Uterus (tissue), 4 donors: ENCODE measurements around the gene MIPOL1. TPM values are rescaled to one million over a fixed set of nuclear protein-coding genes. Genes with fewer than 3 reads are reported as not detected.

Experiments
- DNase-seq, 2 donors: peaks; one replicate each; pipeline ENCODE4 v3.0.0-alpha.2; 2019 to 2020
- H3K27ac ChIP-seq, 2 donors: fragments of 200-600 bp; sonication (generic); 1 replicate in 1 of 2; 2 replicates in 1 of 2; pipeline ENCODE4 v1.5.1; 2016 to 2018
- H3K27me3 ChIP-seq, 2 donors: fragments of 200-600 bp; sonication (generic); one replicate each; pipeline ENCODE4 v1.5.1; 2018 to 2019; ENCODE audit warnings: control low read depth in 1 of 2
- H3K36me3 ChIP-seq, 2 donors: fragments of 200-600 bp; sonication (generic); one replicate each; pipeline ENCODE4 v1.5.1; 2019; ENCODE audit warnings: control low read depth in 1 of 2
- H3K4me1 ChIP-seq, 2 donors: fragments of 200-600 bp; sonication (generic); one replicate each; pipeline ENCODE4 v1.5.1; 2018 to 2019; ENCODE audit warnings: control low read depth in 1 of 2
- H3K4me3 ChIP-seq, 2 donors: fragments of 200-600 bp; sonication (generic); 1 replicate in 1 of 2; 2 replicates in 1 of 2; pipeline ENCODE4 v1.5.1; 2018 to 2019; ENCODE audit warnings: mild to moderate bottlenecking in 1 of 2
- H3K9me3 ChIP-seq, 2 donors: fragments of 200-600 bp; sonication (generic); one replicate each; pipeline ENCODE4 v1.5.1; 2019; ENCODE audit warnings: control low read depth in 1 of 2
- POLR2A ChIP-seq, 2 donors: fragments of 450-650 bp; IDR thresholded peaks; one replicate each; pipeline ENCODE4 v1.6.1; 2016; ENCODE audit warnings: antibody characterized with exemption in 2 of 2, mild to moderate bottlenecking in 1 of 2, moderate library complexity in 1 of 2
- intact Hi-C: fragments of 100-400 bp; cut with DNase I; formaldehyde crosslinking; loops from one replicate; pipeline ENCODE4 v1.15.1; 2023; ENCODE audit warnings: low total_unique reads
- total RNA-seq, 4 donors: library from RNA; depleted of rRNA in 3 of 4; stranded (reverse); fragments of >200 nt in 3 of 4; gene quantifications; one replicate each; pipeline versions ENCODE4 v1.1.0 to v1.2.4, GENCODE V29; 2014 to 2023
- TF ChIP-seq, protein P1 (sequence below), 4 experiments: fragments of 200-600 bp in 2 of 4; fragments of 450-650 bp in 2 of 4; sonication (generic) in 2 of 4; IDR thresholded peaks; one replicate each; pipeline ENCODE4 v1.5.1; 2016 to 2019; ENCODE audit warnings: antibody characterized with exemption in 4 of 4, mild to moderate bottlenecking in 2 of 4, moderate library complexity in 1 of 4
- donor health status: DM: yes; HTN: yes; CAD: no.

The MIPOL1 gene
- total RNA-seq, 4 donors from 2014 or later, result 22.8 to 52.1 (median 39.4) TPM

DNA sequence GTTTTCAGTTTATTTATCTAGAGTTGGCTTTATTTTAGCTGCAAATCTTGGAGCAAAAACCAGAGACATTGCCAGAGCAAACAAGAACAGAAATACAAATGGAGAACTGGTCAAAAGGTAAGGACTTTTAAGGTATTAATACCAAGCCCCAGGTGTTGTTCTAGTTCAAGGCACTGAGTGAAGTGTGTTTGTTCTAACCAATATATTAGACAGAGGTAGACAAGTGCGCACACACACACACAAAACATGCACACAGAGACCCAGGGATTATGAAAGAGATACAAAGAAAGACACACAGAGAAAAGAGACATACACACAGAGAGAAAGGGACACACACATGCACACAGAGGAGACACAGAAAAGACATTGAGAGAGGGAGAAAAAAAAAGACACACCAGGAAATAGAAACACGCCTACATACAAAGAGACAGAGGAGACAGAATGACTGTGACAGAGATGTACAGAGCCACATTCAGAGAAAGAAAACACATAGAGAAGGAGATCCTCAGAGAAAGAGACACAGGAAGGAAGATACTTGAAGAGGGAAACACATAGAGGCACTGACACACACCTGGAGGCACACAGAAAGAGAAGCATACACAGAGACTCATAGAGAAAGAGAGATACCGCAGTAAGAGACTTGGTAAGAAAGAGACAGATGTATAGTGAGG is 50.2 kb downstream of the MIPOL1 start:
- intact Hi-C loops, result no loop called here
- H3K4me1 ChIP-seq, result no peaks in the 10 kb centered on the region
- H3K27me3 ChIP-seq, result no peaks in the 10 kb centered on the region
- no peak overlapping the region for H3K4me3 ChIP-seq
- no peaks in the 10 kb centered on the region for H3K36me3 ChIP-seq
- no peaks in the 10 kb centered on the region for H3K9me3 ChIP-seq
- no peak overlapping the region for H3K27ac ChIP-seq
- no peak for TF ChIP-seq POLR2A (IDR thresholded peaks at IDR 0.05)
- TF ChIP-seq, protein P1, sequence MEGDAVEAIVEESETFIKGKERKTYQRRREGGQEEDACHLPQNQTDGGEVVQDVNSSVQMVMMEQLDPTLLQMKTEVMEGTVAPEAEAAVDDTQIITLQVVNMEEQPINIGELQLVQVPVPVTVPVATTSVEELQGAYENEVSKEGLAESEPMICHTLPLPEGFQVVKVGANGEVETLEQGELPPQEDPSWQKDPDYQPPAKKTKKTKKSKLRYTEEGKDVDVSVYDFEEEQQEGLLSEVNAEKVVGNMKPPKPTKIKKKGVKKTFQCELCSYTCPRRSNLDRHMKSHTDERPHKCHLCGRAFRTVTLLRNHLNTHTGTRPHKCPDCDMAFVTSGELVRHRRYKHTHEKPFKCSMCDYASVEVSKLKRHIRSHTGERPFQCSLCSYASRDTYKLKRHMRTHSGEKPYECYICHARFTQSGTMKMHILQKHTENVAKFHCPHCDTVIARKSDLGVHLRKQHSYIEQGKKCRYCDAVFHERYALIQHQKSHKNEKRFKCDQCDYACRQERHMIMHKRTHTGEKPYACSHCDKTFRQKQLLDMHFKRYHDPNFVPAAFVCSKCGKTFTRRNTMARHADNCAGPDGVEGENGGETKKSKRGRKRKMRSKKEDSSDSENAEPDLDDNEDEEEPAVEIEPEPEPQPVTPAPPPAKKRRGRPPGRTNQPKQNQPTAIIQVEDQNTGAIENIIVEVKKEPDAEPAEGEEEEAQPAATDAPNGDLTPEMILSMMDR (IDR thresholded peaks at IDR 0.05), result no peak
- DNase-seq, result no peak

GRCh38 chr14:37251775-37252174 is 54.0 kb downstream of the MIPOL1 start:
- H3K27ac ChIP-seq, result no peak overlapping the region
- DNase-seq, result no peak
- H3K4me1 ChIP-seq, result no peaks in the 10 kb centered on the region
- H3K9me3 ChIP-seq, result no peaks in the 10 kb centered on the region
- TF ChIP-seq, protein P1 (IDR thresholded peaks at IDR 0.05), result no peak
- no peak for TF ChIP-seq POLR2A (IDR thresholded peaks at IDR 0.05)
- no peak overlapping the region for H3K4me3 ChIP-seq
- intact Hi-C loops, result no loop called here
- no peaks in the 10 kb centered on the region for H3K36me3 ChIP-seq
- H3K27me3 ChIP-seq, result no peaks in the 10 kb centered on the region

GRCh38 chr14:37252434-37252833 is 54.7 kb downstream of the MIPOL1 start:
- no peak for DNase-seq

GRCh38 chr14:37253905-37254304 is 56.2 kb downstream of the MIPOL1 start:
- DNase-seq, result no peak
- intact Hi-C loops, result no loop called here
- no peaks in the 10 kb centered on the region for H3K36me3 ChIP-seq
- TF ChIP-seq, protein P1 (IDR thresholded peaks at IDR 0.05), result no peak
- TF ChIP-seq POLR2A (IDR thresholded peaks at IDR 0.05), result no peak
- H3K4me3 ChIP-seq, result no peak overlapping the region
- no peaks in the 10 kb centered on the region for H3K9me3 ChIP-seq
- H3K27ac ChIP-seq, result no peak overlapping the region
- H3K27me3 ChIP-seq, result no peaks in the 10 kb centered on the region
- no peaks in the 10 kb centered on the region for H3K4me1 ChIP-seq

More at GRCh38 chr14:37252434-37252833, 54.7 kb downstream of the MIPOL1 start:
- Histone ChIP-seq H3K27ac (no peak overlapping the region), H3K9me3 (no peaks in the 10 kb centered on the region), H3K4me1 (no peaks in the 10 kb centered on the region), H3K27me3 (no peaks in the 10 kb centered on the region), H3K4me3 (no peak overlapping the region), H3K36me3 (no peaks in the 10 kb centered on the region)
- intact Hi-C loops, result no loop called here
- no peak for TF ChIP-seq POLR2A (IDR thresholded peaks at IDR 0.05)
- TF ChIP-seq, protein P1 (IDR thresholded peaks at IDR 0.05), result no peak

DNA sequence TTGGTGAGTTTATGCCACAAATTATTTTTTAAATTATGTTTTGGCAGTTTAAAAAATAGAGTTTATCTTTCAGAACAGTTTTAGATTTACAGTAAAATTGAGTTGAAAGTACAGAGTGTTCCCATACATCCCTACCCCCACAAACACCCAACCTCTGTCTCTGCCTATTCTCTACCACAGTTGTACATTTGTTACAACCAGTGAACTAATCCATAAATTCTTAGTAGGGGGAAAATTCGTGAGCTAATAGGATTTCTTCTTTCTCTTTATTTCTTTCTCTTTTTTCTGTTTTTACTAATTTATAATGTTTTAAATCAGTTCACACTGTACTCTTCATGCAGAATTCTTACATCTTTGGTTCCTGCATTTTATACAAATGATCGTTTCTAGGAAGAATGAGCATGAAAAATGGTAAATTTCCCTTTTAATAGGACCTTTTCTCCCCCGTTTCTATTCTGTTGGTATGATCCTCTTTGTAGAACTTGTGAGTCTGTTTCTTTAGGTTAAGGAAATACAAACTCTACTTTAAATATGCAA is 56.7 kb downstream of the MIPOL1 start:
- H3K9me3 ChIP-seq, result no peaks in the 10 kb centered on the region
- no peaks in the 10 kb centered on the region for H3K4me1 ChIP-seq
- intact Hi-C loops, result no loop called here
- no peak for DNase-seq
- H3K27ac ChIP-seq, result no peak overlapping the region
- no peaks in the 10 kb centered on the region for H3K36me3 ChIP-seq
- no peak overlapping the region for H3K4me3 ChIP-seq
- no peak for TF ChIP-seq POLR2A (IDR thresholded peaks at IDR 0.05)
- TF ChIP-seq, protein P1 (IDR thresholded peaks at IDR 0.05), result no peak
- no peaks in the 10 kb centered on the region for H3K27me3 ChIP-seq
